OCI-LY3 (cell line): ENCODE measurements around the gene CLRN2.

Experiments used
- CTCF ChIP-seq: fragments of 200-600, 300-600 bp; sonication (generic); IDR thresholded peaks from 2 replicates; pipeline ENCODE4 v1.5.1; 2014; ENCODE audit warnings: antibody characterized with exemption, low read length, low read depth
- EZH2phosphoT487 ChIP-seq: fragments of 200-600 bp; shearing (Covaris generic); IDR thresholded peaks from 2 replicates; pipeline ENCODE4 v1.6.1; 2018; ENCODE audit warnings: antibody characterized with exemption, mixed run types, low read depth

- TF ChIP-seq CTCF (peak; percentile 18), EZH2phosphoT487 (no peak)
These were observed 46.2 kb upstream of the CLRN2 start for GRCh38 chr4:17468619-17469221.
